Amniotic stem cell (primary cell): ENCODE data around the gene ENO1.
"Not testable (repeated sequence)": the region's sequence is repeated elsewhere in the genome, so short reads cannot be mapped to it uniquely, and the experiment has no call there.

Source experiments
- DNase-seq: peaks from one replicate; lab custom pipeline; 2025; lab: John Stamatoyannopoulos, UW

Gene ENO1

GRCh38 chr1:8878448-8878697 lies at the start of gene ENO1:
TSS of gene ENO1 (minus strand) at chr1:8878686. CDS start at chr1:8874908, 3,778 bp downstream.
- DNase-seq = no peak

- no peak for DNase-seq
Observed at GRCh38 chr1:8926707-8927694, 48.5 kb upstream of the ENO1 start.

- DNase-seq = no peak
Observed at GRCh38 chr1:8925960-8926359, 47.5 kb upstream of the ENO1 start.

- no peak for DNase-seq
Observed at GRCh38 chr1:8925406-8925805, 46.9 kb upstream of the ENO1 start.

GRCh38 chr1:8922962-8923361 lies 44.5 kb upstream of the ENO1 start:
- no peak for DNase-seq

GRCh38 chr1:8917536-8917935 lies 39.0 kb upstream of the ENO1 start:
- DNase-seq = not testable (repeated sequence)

- no peak for DNase-seq
Observed at GRCh38 chr1:8915446-8915845, 37.0 kb upstream of the ENO1 start.

GRCh38 chr1:8914466-8914865 lies 36.0 kb upstream of the ENO1 start:
- no peak for DNase-seq

GRCh38 chr1:8913457-8913856 lies 35.0 kb upstream of the ENO1 start:
- no peak for DNase-seq

GRCh38 chr1:8911416-8912309 lies 33.2 kb upstream of the ENO1 start:
- no peak for DNase-seq

GRCh38 chr1:8910914-8911313 lies 32.4 kb upstream of the ENO1 start:
- no peak for DNase-seq

GRCh38 chr1:8910331-8910730 lies 31.8 kb upstream of the ENO1 start:
- no peak for DNase-seq

- DNase-seq = no peak
Observed at GRCh38 chr1:8908388-8909151, 30.1 kb upstream of the ENO1 start.

GRCh38 chr1:8905582-8906191 lies 27.2 kb upstream of the ENO1 start:
- DNase-seq = peak; percentile 29

- peak; percentile 95 for DNase-seq
Observed at GRCh38 chr1:8903908-8904650, 25.6 kb upstream of the ENO1 start.

GRCh38 chr1:8903410-8903809 lies 24.9 kb upstream of the ENO1 start:
- no peak for DNase-seq

- DNase-seq = no peak
Observed at GRCh38 chr1:8902765-8903164, 24.3 kb upstream of the ENO1 start.

GRCh38 chr1:8900684-8901083 lies 22.2 kb upstream of the ENO1 start:
- DNase-seq = not testable (repeated sequence)

GRCh38 chr1:8899046-8899445 lies 20.6 kb upstream of the ENO1 start:
- no peak for DNase-seq

GRCh38 chr1:8898418-8898817 lies 19.9 kb upstream of the ENO1 start:
- DNase-seq = not testable (repeated sequence)

- DNase-seq = not testable (repeated sequence)
Observed at GRCh38 chr1:8897505-8897904, 19.0 kb upstream of the ENO1 start.
